ENCODE measurements around the gene PRSS21.

PRSS21 gene

GRCh38 chr16:2779978-2780898 is 36.8 kb upstream of the PRSS21 start:
- DNase-seq, result no peak

GRCh38 chr16:2782583-2783351 is 34.3 kb upstream of the PRSS21 start:
- DNase-seq, result no peak

GRCh38 chr16:2783581-2784357 is 33.3 kb upstream of the PRSS21 start:
- DNase-seq, result no peak

- no peak for DNase-seq
These were observed 32.5 kb upstream of the PRSS21 start for GRCh38 chr16:2784358-2785100.

GRCh38 chr16:2785101-2785991 is 31.7 kb upstream of the PRSS21 start:
- no peak for DNase-seq

GRCh38 chr16:2786061-2786825 is 30.8 kb upstream of the PRSS21 start:
- DNase-seq, result no peak

GRCh38 chr16:2786826-2787151 is 30.2 kb upstream of the PRSS21 start:
- no peak for DNase-seq

- DNase-seq, result no peak
These were observed 29.6 kb upstream of the PRSS21 start, which contains the start of gene PRSS33 for GRCh38 chr16:2787406-2787805. PRSS33 (minus strand) TSS chr16:2787560; CDS start chr16:2786547, 1,013 bp downstream.

GRCh38 chr16:2787961-2788360 is 29.1 kb upstream of the PRSS21 start:
- DNase-seq, result no peak

- DNase-seq, result no peak
These were observed 26.4 kb upstream of the PRSS21 start for GRCh38 chr16:2790631-2791030.

GRCh38 chr16:2791174-2791573 is 25.9 kb upstream of the PRSS21 start:
- DNase-seq, result no peak

GRCh38 chr16:2792940-2793339 is 24.1 kb upstream of the PRSS21 start:
- DNase-seq, result no peak

- DNase-seq, result no peak
These were observed 21.5 kb upstream of the PRSS21 start for GRCh38 chr16:2795395-2796143.

- DNase-seq, result no peak
These were observed 18.3 kb upstream of the PRSS21 start for GRCh38 chr16:2798723-2799204.

- no peak for DNase-seq
These were observed 17.7 kb upstream of the PRSS21 start for GRCh38 chr16:2799205-2799858.

- no peak for DNase-seq
These were observed 17.2 kb upstream of the PRSS21 start for GRCh38 chr16:2799859-2800226.

GRCh38 chr16:2803545-2804195 is 13.4 kb upstream of the PRSS21 start:
- no peak for DNase-seq

- DNase-seq, result no peak
These were observed 12.3 kb upstream of the PRSS21 start for GRCh38 chr16:2804728-2805127.

GRCh38 chr16:2806286-2806685 is 10.8 kb upstream of the PRSS21 start:
- no peak for DNase-seq
